ENCODE measurements around the gene TAGLN2.

The TAGLN2 gene

DNA sequence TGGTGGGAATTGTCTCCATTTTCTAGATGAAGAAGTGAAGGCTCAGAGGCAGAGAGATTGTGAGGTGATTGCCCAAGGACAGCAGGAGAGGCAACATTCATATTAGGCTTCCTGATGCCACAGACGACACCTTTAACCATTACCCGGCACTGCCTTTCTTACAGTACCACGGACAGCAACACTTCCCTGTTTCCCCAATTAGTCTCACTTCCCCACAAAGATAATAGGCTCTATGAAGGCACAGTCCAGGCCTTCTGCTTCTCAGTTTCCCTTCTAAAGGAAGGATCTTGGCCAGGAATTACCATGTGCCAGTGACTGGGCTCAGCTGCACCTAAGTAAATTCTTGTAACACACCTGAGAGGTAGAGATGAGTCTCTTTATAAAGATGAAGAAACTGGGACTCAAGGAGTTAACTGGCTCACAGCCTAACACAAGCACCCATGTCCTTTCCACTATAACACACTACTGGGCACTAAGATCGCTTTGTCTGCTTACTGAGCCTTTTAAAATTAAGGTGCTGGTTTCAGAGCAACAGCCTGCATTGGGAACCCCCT lies 10.5 kb upstream of the TAGLN2 start:
- DNase-seq (ENCODE audit: low read depth) = no peak

DNA sequence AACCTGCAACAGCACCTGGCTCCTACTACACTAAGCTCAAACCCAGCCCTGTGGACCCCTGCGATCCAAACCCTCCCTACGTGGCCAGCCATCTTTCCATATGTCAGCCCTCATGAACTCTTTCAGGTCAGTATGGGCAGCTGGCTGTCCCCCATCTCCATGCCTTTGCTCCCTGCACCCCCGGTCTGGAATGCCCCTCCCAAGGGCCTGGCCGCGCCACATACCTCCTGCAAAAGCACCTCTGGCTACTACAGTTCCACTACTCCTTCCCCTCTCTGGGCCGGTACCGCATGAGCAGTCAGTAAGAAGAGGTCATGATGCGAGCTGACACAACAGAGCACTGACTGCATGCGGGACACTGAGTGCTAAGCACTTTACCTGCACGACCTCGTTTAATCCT lies 10.0 kb upstream of the TAGLN2 start:
- no peak for DNase-seq (ENCODE audit: low read depth)

DNA sequence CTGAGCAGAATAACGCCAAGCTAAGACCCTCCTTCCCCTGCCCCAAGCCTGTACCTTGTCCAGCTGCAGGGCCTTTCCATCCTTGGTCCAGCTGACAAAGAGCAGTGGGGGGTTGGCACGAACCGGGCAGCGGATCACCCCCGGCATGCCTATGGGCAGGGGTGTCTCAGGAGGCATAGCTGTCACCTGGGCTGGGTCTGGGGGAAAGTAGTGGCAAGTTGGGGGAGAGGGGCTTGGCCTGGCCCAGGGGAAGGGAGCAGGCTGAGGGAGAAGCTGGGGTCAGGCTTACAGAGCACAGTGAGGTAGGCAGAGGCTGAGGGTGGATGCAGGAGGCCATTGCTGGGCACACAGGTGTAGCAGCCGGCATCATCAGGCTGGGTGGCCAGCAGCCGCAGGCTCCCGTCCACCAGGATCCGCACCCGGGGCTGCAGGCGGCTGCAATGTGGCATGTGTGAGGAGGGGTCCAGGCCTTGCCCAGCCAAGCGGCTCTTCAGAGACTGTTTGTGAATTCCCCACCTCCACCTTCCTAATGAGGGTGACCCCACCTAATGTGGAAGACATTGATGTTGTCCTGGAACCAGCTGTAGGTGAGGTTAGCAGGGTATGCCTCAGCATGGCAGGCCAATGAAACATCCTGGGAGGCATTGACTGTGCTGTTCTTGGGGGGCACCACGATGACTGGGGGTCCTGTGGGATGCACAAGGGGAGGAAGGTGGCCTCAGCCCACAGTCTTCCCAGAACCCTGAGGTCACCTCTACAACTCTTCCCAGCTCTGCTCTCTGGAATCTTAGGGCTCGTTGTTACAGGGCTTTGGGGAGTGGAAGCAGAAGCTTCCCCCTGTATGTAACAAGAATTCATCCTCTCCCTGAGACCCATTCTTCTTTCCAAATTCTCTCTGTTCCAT lies 9.1 kb upstream of the TAGLN2 start:
- no peak for DNase-seq (ENCODE audit: low read depth)

DNA sequence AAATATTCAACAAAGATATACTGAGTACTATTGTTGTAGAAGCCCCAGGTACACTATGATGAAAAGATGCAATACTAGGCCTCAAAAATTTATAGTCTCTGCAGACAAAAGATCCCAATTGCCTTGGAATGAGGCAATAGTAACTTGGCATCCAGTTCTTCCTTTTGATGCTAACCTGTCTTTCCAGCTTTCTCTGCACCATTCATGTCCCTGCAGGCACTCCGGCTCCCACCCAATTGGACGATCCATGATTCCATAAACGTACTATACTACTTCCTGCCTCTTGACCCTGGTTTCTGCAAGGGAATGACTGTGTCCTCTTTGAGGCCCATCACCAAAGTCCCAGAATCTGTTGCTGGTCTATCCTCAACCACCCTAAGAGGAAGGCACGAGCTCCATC lies 8.0 kb upstream of the TAGLN2 start:
- no peak for DNase-seq (ENCODE audit: low read depth)

DNA sequence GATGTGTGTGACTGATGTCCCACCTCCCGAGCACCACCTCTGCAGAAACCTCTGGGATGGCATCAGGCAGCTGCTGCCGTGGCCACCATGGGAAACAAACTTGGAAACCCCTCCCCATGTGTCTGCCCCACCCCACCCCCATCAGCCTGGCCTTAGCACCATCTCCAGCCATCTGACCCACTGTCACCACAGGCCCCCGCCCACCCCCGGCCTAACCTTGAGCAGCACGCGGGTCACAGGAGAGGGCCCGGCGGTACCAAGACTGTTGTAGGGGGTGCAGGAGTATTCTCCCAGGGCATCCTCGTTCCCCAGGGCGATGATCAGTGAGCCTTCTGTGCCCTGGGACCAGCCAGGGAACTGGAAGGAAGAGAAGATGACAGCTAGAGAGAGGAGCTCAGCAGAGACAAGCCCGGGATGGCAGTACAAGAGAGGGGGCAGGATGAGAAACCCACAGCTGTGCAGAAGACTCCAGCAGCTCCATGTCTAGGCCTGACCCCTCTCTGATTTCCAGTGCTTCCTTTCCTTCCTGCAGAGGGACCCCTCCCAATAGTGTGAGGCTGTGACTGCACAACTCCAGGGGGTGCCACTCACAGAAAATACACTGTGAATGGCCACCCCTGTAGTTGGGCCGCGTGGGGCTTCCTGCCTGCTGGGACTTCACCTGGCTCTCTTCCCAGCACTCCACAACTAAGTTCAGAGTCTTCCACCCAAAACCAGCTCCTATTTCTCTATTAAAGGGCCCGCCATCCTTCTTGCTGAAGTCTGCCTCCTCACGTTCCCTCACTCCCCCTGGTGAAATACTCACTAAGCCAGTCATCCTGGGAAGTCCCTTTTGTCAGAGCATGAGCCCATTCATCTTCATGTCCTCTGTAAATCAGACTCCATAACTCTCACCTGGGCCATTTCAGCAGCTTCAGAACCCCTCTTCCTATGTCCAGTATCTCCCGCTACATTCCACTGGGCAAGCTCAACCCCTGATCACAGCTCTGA lies 7.3 kb upstream of the TAGLN2 start:
- DNase-seq (ENCODE audit: low read depth) = no peak

DNA sequence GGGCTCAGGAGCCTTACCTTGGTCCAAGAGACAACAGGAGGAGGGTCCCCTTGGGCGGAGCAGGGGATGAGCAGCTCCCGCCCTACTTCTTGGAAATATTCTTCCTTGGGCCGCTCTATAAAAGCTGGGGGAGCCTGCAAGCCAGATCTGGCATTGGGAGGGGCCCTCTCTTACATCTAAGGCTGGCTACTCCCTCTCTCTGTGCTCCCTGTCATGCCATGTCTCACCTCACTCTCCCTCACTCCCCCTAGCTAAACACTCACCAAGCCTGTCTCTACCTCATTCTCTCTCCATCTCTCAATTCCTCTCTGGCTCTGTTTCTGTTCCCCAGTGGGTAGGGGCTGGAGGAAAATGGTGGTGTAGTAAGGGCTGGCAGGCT lies 6.5 kb upstream of the TAGLN2 start:
- DNase-seq (ENCODE audit: low read depth) = no peak

DNA sequence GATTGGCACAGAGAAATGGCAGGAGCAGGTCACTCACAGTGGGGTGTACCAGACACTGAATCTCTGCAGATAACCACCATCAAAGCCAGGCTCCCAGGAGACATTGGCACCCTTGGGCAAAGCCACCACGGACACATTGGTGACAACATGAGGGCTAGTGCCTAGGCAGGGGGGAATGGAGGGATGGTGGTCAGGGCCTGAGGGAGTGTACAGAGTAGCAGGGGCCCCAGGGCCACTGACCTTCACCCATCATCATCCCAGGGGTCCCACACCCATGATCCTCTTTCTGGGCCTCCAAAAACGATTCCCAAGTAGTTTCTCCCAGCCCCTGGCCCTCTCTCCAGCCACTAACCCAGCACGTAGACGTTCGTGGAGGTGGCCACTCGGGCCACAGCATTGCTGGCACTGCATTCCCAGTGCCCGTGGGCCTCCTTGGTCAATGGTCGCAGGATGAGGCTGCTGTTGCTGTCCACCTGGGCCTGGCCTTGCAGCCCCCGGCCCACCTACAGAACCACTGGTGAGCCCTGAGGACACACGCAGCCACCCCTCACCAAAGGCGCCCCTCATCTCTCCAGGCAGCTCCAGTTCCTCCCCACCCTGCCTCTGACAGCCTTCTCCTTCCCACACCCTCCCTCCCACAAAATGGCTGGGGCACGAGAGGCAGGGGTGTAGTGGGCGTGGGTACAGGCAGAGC lies 5.9 kb upstream of the TAGLN2 start:
- DNase-seq (ENCODE audit: low read depth) = no peak

DNA sequence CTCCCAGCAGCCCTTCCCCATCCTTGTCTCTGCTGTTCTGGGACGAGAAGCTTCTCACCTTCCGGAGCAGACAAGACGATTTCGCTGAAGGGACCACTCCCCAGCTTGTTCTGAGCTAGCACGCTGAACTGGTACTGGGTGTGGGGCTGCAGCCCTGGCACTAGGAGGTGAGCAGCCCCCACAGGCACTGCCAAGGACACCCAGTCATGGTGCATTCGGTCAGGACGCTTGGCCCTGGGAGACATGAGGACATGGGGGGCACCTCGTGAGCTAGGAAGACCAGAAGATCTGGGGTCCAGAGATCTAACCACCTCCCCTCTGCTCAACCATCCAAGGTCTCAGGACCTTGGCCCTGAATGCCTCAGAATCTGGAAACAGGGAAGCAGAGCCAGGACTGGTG lies 5.3 kb upstream of the TAGLN2 start:
- no peak for DNase-seq (ENCODE audit: low read depth)

DNA sequence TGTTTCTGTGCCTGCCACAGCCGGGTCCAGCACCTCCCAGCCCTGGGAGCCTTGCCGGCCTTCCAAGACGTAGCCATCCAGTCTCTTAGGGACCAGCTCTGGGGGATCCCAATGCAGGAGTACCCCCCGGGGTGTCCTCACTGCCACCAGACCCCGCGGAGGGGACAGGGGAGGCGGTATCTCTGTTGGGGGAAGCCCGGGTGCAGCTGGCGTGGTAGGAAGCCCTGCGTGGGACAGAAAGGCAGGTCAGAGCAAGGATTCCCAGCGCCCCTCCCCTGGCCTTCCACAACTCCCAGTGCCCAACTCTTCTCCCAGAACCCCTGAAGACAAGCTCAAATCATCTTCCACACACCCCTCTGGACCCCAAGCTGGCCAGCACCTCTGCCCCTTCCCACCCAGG lies 4.9 kb upstream of the TAGLN2 start:
- no peak for DNase-seq (ENCODE audit: low read depth)

DNA sequence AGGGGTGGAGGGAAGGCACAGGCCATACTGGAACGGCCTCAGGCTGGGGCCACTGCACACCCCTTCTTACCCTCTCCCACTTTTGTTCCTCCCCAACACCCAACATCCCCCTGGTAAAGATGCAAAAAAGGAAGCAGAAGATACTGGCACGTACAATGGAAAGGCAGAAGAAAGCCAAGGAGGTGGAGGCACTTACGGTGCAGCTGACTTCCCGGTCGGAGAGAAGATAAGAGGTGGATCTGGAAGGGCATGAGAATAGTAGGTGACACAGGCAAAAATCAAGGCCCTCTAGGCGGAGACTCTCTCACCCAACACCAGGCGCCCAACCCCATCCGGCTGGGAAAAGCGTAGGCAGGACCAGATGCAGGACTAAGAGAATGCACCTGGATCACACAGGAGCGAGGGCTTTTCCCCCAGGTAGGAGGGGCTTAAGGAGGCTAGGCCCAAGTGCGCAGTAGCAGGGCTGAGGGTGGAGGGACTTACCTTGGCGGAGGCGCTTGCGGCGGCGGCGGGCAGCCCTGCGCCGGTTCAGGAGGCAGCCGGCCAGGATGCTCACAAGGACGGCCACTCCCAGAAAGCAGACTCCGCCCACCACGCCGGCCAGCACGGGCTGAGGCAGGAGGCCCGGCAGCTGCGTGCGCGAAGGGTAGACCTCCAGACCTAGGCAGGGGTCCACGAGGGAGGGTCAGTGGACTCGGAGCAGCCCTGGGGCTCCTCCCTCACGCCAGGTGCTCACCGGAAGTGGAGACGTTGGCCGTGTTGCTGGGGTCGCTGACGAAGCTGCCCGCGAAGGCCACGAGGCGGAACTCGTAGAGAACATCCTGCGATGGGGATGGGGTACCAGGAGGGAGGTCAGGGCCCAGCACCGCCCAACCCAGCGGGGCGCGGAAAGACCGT lies 4.1 kb upstream of the TAGLN2 start:
- no peak for DNase-seq (ENCODE audit: low read depth)

DNA sequence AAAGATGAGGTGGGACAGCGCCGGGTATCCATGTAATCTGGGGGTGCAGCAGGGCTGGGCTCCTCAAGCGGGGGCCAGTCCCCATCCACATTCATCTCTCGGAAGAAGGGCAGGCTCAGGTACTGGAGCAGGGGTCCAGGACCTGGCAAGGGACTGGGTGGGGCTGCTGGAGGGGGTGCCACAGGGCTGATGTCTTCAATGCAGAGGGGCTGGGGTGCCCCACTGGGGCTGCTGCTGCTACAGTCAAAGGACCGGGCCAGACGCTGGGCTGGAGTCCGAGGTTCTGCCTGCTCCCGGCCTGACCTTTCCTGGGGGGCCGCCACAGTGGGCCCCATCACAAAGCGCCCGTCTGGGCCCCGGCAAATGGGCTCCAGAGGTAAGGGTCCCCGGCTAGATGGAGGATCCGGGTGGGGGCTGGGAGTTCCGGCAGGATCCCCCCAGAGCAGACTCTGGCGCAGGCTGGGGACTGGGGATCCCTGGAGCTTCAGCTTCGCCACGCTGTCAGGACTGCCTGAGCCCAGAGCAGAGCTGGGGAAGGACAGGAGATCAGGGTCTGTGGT lies 3.3 kb upstream of the TAGLN2 start:
- no peak for DNase-seq (ENCODE audit: low read depth)

DNA sequence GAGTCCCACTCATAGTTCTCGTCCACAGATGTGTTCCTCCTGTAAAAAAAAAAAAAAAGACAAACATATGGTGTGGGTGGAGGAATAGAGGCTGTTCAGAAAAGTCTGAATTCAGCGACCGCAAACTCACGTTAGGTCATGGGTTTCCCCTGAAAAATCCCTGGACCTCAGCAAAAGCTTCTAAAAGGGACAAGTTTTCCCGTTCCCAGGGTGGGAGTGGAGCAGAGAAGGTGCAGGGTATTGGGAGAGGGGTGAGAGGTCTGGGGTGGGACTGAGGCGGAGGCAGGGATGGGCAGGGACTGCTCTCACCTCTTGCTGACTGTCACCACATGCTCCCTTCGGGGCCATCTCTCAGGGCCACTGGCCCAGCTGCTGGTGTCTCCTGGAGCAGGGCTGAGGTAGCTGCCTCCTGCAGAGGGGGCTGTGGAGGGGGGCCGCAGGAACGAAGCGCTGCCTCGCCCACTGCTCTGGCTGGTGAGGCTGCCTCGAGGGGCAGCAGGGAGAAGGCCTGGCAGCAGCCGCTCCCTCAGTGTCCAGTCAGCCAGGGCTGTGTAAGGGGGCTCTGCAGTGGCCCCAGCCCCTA lies 2.6 kb upstream of the TAGLN2 start:
- no peak for DNase-seq (ENCODE audit: low read depth)

DNA sequence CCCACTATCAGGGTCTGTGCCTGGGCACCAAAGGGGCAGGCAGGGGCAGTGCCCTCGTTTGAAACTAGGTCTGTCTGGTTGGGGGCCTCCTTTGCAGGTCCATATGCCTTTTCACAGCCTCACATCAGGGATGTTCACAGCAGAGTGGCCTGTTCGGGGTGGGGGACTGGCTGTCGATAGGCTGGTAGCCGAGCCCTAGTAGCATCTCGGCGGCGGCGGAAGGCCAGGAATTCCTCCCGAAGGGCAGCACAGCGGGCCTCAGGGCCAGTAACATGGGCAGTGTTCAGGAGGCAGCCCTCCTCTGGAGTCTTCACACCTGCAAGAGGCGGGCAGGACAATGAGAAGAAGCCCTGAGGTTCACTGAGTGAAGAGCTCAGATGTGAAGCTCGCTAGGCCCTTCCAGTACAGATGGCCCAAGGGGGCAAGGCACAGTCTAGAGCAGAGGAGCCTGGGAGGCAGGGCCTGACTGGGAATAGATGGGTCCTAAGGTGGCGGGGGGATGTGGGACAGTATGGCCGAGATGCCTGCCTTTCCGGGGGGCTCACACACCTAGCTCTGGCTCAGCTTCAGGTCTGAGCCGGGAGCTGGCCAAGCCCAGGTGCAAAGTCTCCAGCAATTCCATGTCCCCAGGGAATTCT lies 2.0 kb upstream of the TAGLN2 start:
- no peak for DNase-seq (ENCODE audit: low read depth)

DNA sequence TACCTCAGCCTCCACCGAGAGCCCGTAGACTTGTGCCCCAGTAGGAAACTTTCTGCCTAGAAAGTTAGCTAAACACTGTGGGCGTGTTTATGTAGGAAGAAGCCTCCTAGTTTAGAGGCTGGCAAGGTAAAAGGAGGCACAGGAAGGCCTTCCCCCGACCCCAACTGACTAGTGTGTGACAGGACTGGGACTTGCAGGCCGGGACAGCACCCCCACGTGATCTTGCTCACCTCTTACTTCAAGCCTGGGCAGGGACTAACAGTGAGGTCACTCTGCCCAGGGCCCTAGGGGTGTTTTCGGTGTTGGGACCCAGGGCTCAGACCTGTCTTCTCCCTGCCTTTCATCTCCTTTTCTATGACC lies 392 bp upstream of the TAGLN2 start:
- no peak for DNase-seq (ENCODE audit: low read depth)

DNA sequence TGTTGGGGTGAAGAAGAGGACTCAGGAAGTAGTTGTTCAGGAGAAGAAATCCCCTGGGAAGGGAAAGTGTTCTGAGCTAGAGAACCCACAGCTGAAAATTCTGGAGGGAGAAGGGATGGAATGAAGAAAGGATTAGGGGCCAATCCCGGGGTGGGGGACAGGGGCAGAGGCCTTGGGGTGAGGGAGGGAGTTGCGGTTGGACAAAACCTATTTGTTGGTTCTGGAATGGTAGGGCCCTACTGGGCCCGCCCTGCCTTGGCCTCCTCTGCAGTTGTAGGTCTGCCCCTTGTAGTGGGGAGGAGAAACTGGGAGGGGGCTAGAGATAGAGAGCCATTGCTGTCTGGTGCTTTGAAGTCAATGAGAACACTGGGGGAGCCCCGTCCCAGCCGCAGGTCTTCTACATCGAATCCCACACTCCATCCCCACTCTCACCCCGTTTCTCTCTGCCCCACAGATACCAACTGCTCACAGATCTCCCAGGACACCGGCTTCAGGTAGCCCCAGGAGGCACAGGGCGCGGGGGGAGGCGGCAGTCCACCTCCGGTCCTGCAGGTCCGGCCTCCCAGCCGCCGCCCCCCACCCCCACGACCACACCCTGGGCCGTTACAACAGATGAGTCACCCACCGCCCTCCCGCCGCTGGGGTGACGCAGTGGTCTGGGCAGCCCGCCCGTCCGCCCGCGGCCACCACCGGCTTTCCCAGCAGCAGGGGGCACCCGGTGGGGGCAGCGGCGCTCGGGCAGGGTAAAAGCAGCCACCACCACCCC lies 1.1 kb downstream of the TAGLN2 start:
- DNase-seq (ENCODE audit: low read depth) = peak; percentile 66

DNA sequence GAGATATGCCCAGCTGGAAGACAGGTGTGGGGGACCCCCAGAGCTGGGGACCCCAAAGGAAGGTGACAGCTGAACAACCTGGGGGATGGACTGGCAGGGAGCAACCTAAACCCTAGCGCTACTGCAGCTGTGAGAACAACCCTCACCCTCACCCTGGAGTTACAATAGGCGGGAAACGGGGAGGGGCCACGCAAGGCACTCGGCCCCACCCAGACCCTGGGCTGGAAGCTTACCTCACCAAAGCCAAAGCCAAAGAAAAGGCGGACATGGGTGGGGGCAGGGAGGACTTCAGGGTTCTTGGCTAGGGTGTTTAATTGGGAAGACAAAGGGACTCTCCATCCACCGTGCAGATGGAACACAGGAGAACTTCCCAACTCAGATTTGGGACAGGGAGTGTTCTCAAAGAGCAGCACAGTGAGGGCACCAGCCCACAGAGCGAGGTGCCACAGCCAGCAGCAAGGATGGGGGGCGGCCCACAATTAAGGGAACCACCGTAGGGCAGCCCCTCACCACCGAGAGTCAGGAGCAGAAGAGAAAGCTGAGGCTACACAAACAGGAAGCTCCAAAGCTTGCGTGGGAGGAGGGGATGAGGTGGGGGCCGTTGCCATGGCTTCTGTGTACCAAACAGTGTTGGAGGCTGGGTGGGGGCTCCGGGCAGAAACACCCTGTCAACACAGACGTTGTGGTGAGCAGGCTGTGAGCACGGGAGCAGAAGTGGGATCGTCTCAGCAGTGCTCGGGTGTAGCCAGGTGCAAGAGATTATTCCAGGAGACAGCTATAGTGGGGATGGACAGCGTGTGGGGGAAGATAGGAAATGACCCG lies 1.9 kb downstream of the TAGLN2 start:
- peak; percentile 93 for DNase-seq (ENCODE audit: low read depth)

DNA sequence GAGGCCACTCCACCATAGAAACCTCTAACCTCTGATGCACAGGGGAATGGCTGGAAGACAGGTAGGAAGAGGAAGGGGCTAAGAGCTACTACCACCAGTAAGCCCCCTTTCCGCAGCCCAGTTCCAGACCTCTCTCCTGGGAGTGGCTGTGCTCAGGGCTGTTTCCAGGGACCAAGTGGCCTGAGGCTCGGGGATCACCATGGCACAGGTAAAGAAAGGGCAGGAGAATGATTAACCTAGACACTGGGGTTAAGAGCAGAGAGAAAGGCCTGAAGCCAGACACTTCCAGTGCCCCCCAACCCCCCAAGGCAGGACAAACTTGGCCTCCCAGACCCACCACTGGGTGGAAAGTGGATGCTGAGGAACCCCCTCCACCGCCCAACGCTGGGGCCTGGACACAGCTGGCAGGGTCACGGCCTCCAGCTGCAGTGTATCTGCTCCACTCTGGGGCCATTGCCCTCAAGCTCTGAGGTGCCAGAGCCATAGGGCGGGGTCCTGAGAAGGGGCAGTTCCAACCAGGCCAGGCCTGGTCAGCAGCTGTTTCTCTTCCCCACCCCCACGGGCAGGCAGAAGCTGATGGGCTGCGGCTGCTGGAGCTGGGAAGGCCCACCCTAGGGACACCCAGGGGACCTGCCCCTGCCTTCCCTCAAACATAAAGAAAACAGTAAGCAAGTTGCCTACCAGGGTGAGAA lies 2.6 kb downstream of the TAGLN2 start:
- DNase-seq (ENCODE audit: low read depth) = no peak
